HG03159 (cell line): ENCODE results near the gene LCE3B.

Experiments used
- ATAC-seq: cut with Tn5 transposase; IDR thresholded peaks from one replicate; pipeline ENCODE4 v1.9.1; 2021; ENCODE audit warnings: mild to moderate bottlenecking, moderate library complexity; ENCODE audit not compliant: unreplicated experiment

Gene LCE3B

GRCh38 chr1:152657677-152658076 lies 44.1 kb downstream of the LCE3B start:
- no peak for ATAC-seq

DNA sequence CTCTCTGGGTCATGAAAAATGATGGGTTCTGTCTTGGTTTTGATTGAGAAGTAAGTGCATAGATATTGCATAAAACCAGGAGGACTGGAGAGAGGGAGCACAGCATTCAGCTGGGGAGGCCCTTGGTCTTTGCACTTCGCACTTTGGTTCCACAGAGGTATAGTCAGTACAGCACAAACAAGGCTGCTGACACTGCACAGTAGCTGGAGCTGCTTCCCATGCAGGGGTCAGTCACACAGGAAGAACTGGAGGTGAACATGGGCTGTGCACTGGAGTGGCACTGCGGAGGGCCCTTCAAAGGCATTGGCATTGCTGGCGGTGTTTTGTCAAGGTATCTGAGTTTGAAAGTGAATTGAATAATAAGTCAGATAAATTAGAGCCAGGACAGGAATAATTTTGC lies 45.0 kb downstream of the LCE3B start:
- ATAC-seq, result no peak

DNA sequence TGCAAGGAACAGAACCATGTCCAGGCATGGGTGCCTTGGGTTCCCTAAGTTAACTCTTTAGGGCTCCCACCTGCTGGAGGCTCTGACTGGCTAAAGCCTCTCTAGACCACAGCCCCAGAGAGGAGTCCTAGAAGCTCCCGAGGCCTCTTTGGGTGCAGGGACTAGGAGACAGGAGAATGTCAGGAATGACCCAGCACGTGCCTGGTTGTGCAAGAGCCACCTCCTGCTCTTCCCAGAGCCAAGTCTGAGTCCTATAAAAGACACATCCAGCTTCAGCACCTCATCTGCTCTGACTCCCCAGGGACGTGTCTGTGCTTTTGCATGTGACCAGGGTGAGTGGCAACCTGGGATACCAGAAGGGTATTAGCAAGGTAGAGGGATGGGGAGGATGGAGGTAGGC lies 49.5 kb downstream of the LCE3B start, which contains the start of gene LCE2D:
LCE2D (plus strand) TSS at position 283 of the 400 bp plus-strand sequence. CDS start 726 bp downstream, outside the sequence.
- ATAC-seq, result no peak
